HepG2 (cell line): ENCODE measurements around the gene CREM. TPM values are rescaled to one million over a fixed set of nuclear protein-coding genes. Genes with fewer than 3 reads are reported as not detected.
A peak's percentile ranks its signal among the peaks of the same experiment; 100 is the strongest.

Experiments
- ATAC-seq: fragments of 200-7000 bp; cut with Tn5 transposase; 3 replicates; pipeline ENCODE4 v1.9.1; 2020; ENCODE audit warnings: mild to moderate bottlenecking, moderate library complexity
- Bru-seq: library from RNA; stranded (reverse); fragments of 400-500 nt; gene quantifications from one replicate; lab custom pipeline; 2021; lab: Mats Ljungman, UMichigan
- BruChase-seq, 2 experiments: library from RNA; stranded (reverse); fragments of 400-500 nt; gene quantifications; one replicate each; lab custom pipeline; 2021; lab: Mats Ljungman, UMichigan
- BruUV-seq: library from RNA; stranded (reverse); fragments of 400-500 nt; replicated peaks from 2 replicates; lab custom pipeline; 2021; lab: Mats Ljungman, UMichigan
- CTCF ChIA-PET: fragments of 300-600 bp; formaldehyde crosslinking; extraction: SDS; loops from one replicate; lab custom pipeline; 2021; ENCODE audit warnings: low total read pairs, inconsistent platforms, low intra/inter-chr PET ratio; lab: Yijun Ruan, JAX
- POLR2A ChIA-PET: fragments of 350-600 bp; sonication (Branson Sonifier 250); formaldehyde crosslinking; loops from one replicate; lab custom pipeline; 2020; ENCODE audit warnings: antibody characterized with exemption, inconsistent platforms; lab: Yijun Ruan, JAX
- DNase-seq: peaks from one replicate; pipeline ENCODE4 v3.0.0-alpha.2; 2015; ENCODE audit warnings: low spot score
- FAIRE-seq: peaks from 3 replicates; lab custom pipeline; 2011; peaks lifted over from hg19 to GRCh38; lab: Jason Lieb, UNC
- H2AFZ ChIP-seq: one replicate; pipeline ENCODE4 v1.6.1; 2011; ENCODE audit warnings: low read length, inconsistent platforms
- H3K27ac ChIP-seq: fragments of 300-600 bp; 3 replicates; pipeline ENCODE4 v1.8.0; 2011; ENCODE audit warnings: mixed run types, mild to moderate bottlenecking, mixed read lengths, low read length, inconsistent platforms; ENCODE audit not compliant: insufficient read depth; ENCODE audit errors: extremely low read length
- H3K27me3 ChIP-seq, 2 experiments: fragments of 200-600 bp in 1 of 2; 2 replicates in 1 of 2; 3 replicates in 1 of 2; pipeline versions ENCODE4 v1.6.0 to v1.8.0; 2011; ENCODE audit warnings: low read length in 2 of 2, mild to moderate bottlenecking in 2 of 2, moderate library complexity in 2 of 2, inconsistent platforms in 1 of 2; ENCODE audit not compliant: insufficient read depth in 2 of 2, control insufficient read depth in 1 of 2
- H3K36me3 ChIP-seq, 2 experiments: fragments of 200-600 bp in 1 of 2; replicated peaks in 1 of 2; 2 replicates in 1 of 2; 3 replicates in 1 of 2; pipeline versions ENCODE4 v1.5.1 to v1.8.0; 2011; ENCODE audit warnings: low read length in 2 of 2, inconsistent platforms in 1 of 2; ENCODE audit not compliant: insufficient read depth in 2 of 2, control insufficient read depth in 1 of 2
- H3K4me1 ChIP-seq: 2 replicates; pipeline ENCODE4 v1.5.1; 2012; ENCODE audit warnings: low read length, inconsistent platforms; ENCODE audit not compliant: insufficient read depth
- H3K4me2 ChIP-seq: 2 replicates; pipeline ENCODE4 v1.6.0; 2011; ENCODE audit warnings: low read depth, low read length, inconsistent platforms
- H3K4me3 ChIP-seq, 3 experiments: fragments of 200-600 bp in 1 of 3; sonication (generic), shearing (Covaris generic) in 1 of 3; replicated peaks in 1 of 3; 2 replicates each; pipeline ENCODE4 v1.5.1; 2011 to 2016; ENCODE audit warnings: low read length in 3 of 3, inconsistent platforms in 2 of 3, low read depth in 2 of 3, mild to moderate bottlenecking in 2 of 3, control low read depth in 1 of 3, mixed read lengths in 1 of 3; ENCODE audit not compliant: insufficient read depth in 1 of 3
- H3K79me2 ChIP-seq: one replicate; pipeline ENCODE4 v1.6.1; 2011; ENCODE audit warnings: low read length, inconsistent platforms; ENCODE audit not compliant: insufficient read depth
- H3K9ac ChIP-seq: 2 replicates; pipeline ENCODE4 v1.6.0; 2011; ENCODE audit warnings: mild to moderate bottlenecking, low read depth, low read length, inconsistent platforms; ENCODE audit not compliant: insufficient read depth
- H3K9me3 ChIP-seq: 2 replicates; pipeline ENCODE4 v1.5.1; 2012; ENCODE audit warnings: mild to moderate bottlenecking, low read length
- H4K20me1 ChIP-seq: 2 replicates; pipeline ENCODE4 v1.6.0; 2011; ENCODE audit warnings: inconsistent platforms, mild to moderate bottlenecking, low read length, moderate library complexity; ENCODE audit not compliant: insufficient read depth
- KLF13 ChIP-seq: sonication (generic); formaldehyde crosslinking; IDR thresholded peaks from 2 replicates; pipeline ENCODE4 v1.4.0; 2020; ENCODE audit warnings: mild to moderate bottlenecking, missing genetic modification reagents
- PAXIP1 ChIP-seq: sonication (generic); formaldehyde crosslinking; conservative IDR thresholded peaks from 2 replicates; pipeline ENCODE4 v1.4.0; 2020; ENCODE audit warnings: mild to moderate bottlenecking, missing genetic modification reagents, moderate library complexity
- RFX1 ChIP-seq: fragments of 450-650 bp; IDR thresholded peaks from 2 replicates; pipeline ENCODE4 v1.6.1; 2017
- TOE1 ChIP-seq: sonication (generic); formaldehyde crosslinking; IDR thresholded peaks from 2 replicates; pipeline ENCODE4 v1.4.0; 2020; ENCODE audit warnings: mild to moderate bottlenecking, missing genetic modification reagents
- ZNF280B ChIP-seq: sonication (generic); formaldehyde crosslinking; IDR thresholded peaks from 2 replicates; pipeline ENCODE4 v1.5.0; 2020; ENCODE audit warnings: missing genetic modification reagents, mild to moderate bottlenecking, borderline replicate concordance
- ZNF761 ChIP-seq: sonication (generic); formaldehyde crosslinking; conservative IDR thresholded peaks from 2 replicates; pipeline ENCODE4 v1.4.0; 2020; ENCODE audit warnings: mild to moderate bottlenecking, missing genetic modification reagents
- WGBS: methylation state at CpG from one replicate; pipeline ENCODE4 v1.1.6; 2017; ENCODE audit warnings: low lambda C conversion rate; 5-methylcytosine and 5-hydroxymethylcytosine counted together
- in situ Hi-C: cut with HindIII; loops from 2 replicates; pipeline ENCODE4 v1.10.0; 2017; ENCODE audit warnings: low pct_unique_long_range_greater_than_20kb; ENCODE audit not compliant: extremely low pct_ligation_motif_present
- intact Hi-C: fragments of 100-400 bp; cut with micrococcal nuclease; formaldehyde crosslinking; loops from one replicate; pipeline ENCODE4 v1.10.0; 2022; ENCODE audit not compliant: unreplicated experiment
- long read RNA-seq, 2 experiments: library from RNA in 1 of 2; library from polyadenylated mRNA in 1 of 2; stranded (forward) in 1 of 2; unstranded in 1 of 2; transcript quantifications; one replicate each; pipeline ENCODE4 v2.0.0, GENCODE V29; 2019 to 2022
- polyA minus RNA-seq, 3 experiments: library from RNA; depleted of rRNA, polyadenylated mRNA; stranded (reverse); fragments of >200 nt; gene quantifications; 2 replicates each; pipeline ENCODE4 v1.2.3, GENCODE V29; 2011; ENCODE audit warnings: low replicate concordance in 1 of 3
- polyA plus RNA-seq, 8 experiments: library from polyadenylated mRNA; depleted of rRNA in 3 of 8; stranded (reverse) in 7 of 8; unstranded in 1 of 8; fragments of >200 nt; fragmentation: Illumina TruSeq in 4 of 8; extraction: Trizol in 4 of 8; gene quantifications; 2 replicates each; pipeline versions ENCODE4 v1.2.1 to v1.2.3, GENCODE V29; 2011 to 2016; ENCODE audit warnings: low read depth in 4 of 8, missing spikeins in 1 of 8, mixed read lengths in 1 of 8; ENCODE audit not compliant: insufficient read depth in 1 of 8
- total RNA-seq, 5 experiments: library from RNA; depleted of rRNA; stranded (reverse); fragments of >200 nt; fragmentation: Illumina TruSeq; extraction: Trizol; gene quantifications; 2 replicates each; pipeline ENCODE4 v1.2.3, GENCODE V29; 2016; ENCODE audit warnings: low read depth in 1 of 5
- TF ChIP-seq, protein P1 (sequence below): IDR thresholded peaks from 2 replicates; pipeline ENCODE4 v1.6.1; 2016; ENCODE audit warnings: low read depth

Gene CREM
- total RNA-seq (2016; rRNA removed; fragmentation: Illumina TruSeq; extraction: Trizol): 25.4 and 30.6 TPM in 2 replicates
- total RNA-seq (2016; cell fraction: cytosol; rRNA removed; fragmentation: Illumina TruSeq; extraction: Trizol; ENCODE audit: low read depth): 37.8 and 41.9 TPM in 2 replicates
- total RNA-seq (2016; cell fraction: insoluble cytoplasmic fraction; rRNA removed; fragmentation: Illumina TruSeq; extraction: Trizol): 22.5 and 31.8 TPM in 2 replicates
- 50.7 and 52.7 TPM in 2 replicates for total RNA-seq (2016; cell fraction: membrane; rRNA removed; fragmentation: Illumina TruSeq; extraction: Trizol)
- 14.0 and 14.9 TPM in 2 replicates for total RNA-seq (2016; cell fraction: nucleus; rRNA removed; fragmentation: Illumina TruSeq; extraction: Trizol)
- 21.3 and 22.4 TPM in 2 replicates for polyA plus RNA-seq (2011; rRNA removed)
- 21.0 and 25.8 TPM in 2 replicates for polyA plus RNA-seq (2011; cell fraction: cytosol; rRNA removed)
- 6.9 and 10.2 TPM in 2 replicates for polyA plus RNA-seq (2011; cell fraction: nucleus; rRNA removed)
- 20.4 and 24.2 TPM in 2 replicates for polyA plus RNA-seq (2012)
- polyA plus RNA-seq (2016; cell fraction: cytosol; fragmentation: Illumina TruSeq; extraction: Trizol; ENCODE audit: low read depth): 50.9 and 63.2 TPM in 2 replicates
- 33.4 and 41.6 TPM in 2 replicates for polyA plus RNA-seq (2016; cell fraction: insoluble cytoplasmic fraction; fragmentation: Illumina TruSeq; extraction: Trizol; ENCODE audit: low read depth)
- 49.1 and 59.4 TPM in 2 replicates for polyA plus RNA-seq (2016; cell fraction: membrane; fragmentation: Illumina TruSeq; extraction: Trizol; ENCODE audit: low read depth)
- polyA plus RNA-seq (2016; cell fraction: nucleus; fragmentation: Illumina TruSeq; extraction: Trizol; ENCODE audit: insufficient read depth, low read depth): 19.2 and 20.1 TPM in 2 replicates
- 19.7 and 48.8 TPM in 2 replicates for polyA minus RNA-seq (2011; rRNA and poly(A)+ RNA removed; ENCODE audit: low replicate concordance)
- 11.8 and 15.1 TPM in 2 replicates for polyA minus RNA-seq (2011; cell fraction: cytosol; rRNA and poly(A)+ RNA removed)
- polyA minus RNA-seq (2011; cell fraction: nucleus; rRNA and poly(A)+ RNA removed): 16.5 and 22.5 TPM in 2 replicates
- Bru-seq, nascent RNA: percentile 58 among the genes with signal in this experiment
- BruChase-seq, experiment 1, labeled RNA remaining after a 6-hour chase: percentile 54 among the genes with signal in this experiment
- BruChase-seq, experiment 2, labeled RNA remaining after a 2-hour chase: percentile 57 among the genes with signal in this experiment
- long read RNA-seq, experiment 1, transcript CREM-211 (4 exons, 1,207 nt): major isoform, 5 of 30 reads
- long read RNA-seq, experiment 1, partial matches to known transcripts: 1 of 30 reads
- long read RNA-seq, experiment 1, other reads (novel, unspliced or antisense): 19 of 30 reads
- long read RNA-seq, experiment 2, partial matches to known transcripts: 2 of 27 reads
- long read RNA-seq, experiment 2, other reads (novel, unspliced or antisense): 21 of 27 reads

GRCh38 chr10:35126530-35127288 lies at the start of gene CREM:
Gene CREM (plus strand): TSS chr10:35126846. CDS start chr10:35137836, 10,990 bp downstream.
- Histone ChIP-seq H4K20me1 (no peaks in the 10 kb centered on the region), H3K9me3 (no peaks in the 10 kb centered on the region), H3K79me2 (peaks cover 18% of the 10 kb centered on the region), H3K36me3 (no peaks in the 10 kb centered on the region), H3K4me2 (peak within 1 kb of the TSS; percentile 99), H3K4me1 (peaks cover 60% of the 10 kb centered on the region), H3K4me3 (peak within 1 kb of the TSS; percentile 94 to 100 (median 98)), H3K27ac (peak within 1 kb of the TSS; percentile 99), H3K27me3 (no peaks in the 10 kb centered on the region; a peak in 1 of 5 replicates), H3K9ac (peak within 1 kb of the TSS; percentile 98), H2AFZ (no peak within 1 kb of the TSS)
- intact Hi-C loops: loop anchor here (1.0 to 5.0 kb wide), 2 partner anchors 71 to 92 kb away; no protein-coding TSS in a partner anchor
- ChIA-PET CTCF (interaction anchor here (1.2 kb wide), 1 partner anchor 92 kb away, joined by 7 read pairs; no protein-coding TSS in a partner anchor), POLR2A (interaction anchor here (0.6 to 2.7 kb wide), 17 partner anchors 8 to 430 kb away, joined by 3 to 26 read pairs (median 4); partner anchors contain the start of gene CUL2)
- 5% methylated on average over 16 of the region's 80 CpGs for WGBS
- FAIRE-seq: peak; percentile 50
- in situ Hi-C loops: no loop called here
- peak; percentile 91 for DNase-seq
- peak; percentile 92 for ATAC-seq
- BruUV-seq: no TSS peak
- TF ChIP-seq PAXIP1 (CRISPR knock-in tag) (peak; percentile 67), ZNF280B (peak; percentile 72; the same call in 1 of the 2 replicates), KLF13 (CRISPR knock-in tag) (0 out of 2 replicates have a peak, but pooled peaks have one; percentile 54), TOE1 (CRISPR knock-in tag) (peak; percentile 13; the same call in 1 of the 2 replicates), RFX1 (no peak), ZNF761 (CRISPR knock-in tag) (0 out of 2 replicates have a peak, but pooled peaks have one; percentile 31)
- TF ChIP-seq, protein P1, sequence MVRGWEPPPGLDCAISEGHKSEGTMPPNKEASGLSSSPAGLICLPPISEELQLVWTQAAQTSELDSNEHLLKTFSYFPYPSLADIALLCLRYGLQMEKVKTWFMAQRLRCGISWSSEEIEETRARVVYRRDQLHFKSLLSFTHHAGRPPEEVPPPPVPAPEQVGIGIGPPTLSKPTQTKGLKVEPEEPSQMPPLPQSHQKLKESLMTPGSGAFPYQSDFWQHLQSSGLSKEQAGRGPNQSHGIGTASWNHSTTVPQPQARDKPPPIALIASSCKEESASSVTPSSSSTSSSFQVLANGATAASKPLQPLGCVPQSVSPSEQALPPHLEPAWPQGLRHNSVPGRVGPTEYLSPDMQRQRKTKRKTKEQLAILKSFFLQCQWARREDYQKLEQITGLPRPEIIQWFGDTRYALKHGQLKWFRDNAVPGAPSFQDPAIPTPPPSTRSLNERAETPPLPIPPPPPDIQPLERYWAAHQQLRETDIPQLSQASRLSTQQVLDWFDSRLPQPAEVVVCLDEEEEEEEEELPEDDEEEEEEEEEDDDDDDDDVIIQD (CRISPR knock-in tag): 0 out of 2 replicates have a peak, but pooled peaks have one; percentile 20
